Measurements from ENCODE around the gene AP4M1.
"Not testable (repeated sequence)": the region's sequence is repeated elsewhere in the genome, so short reads cannot be mapped to it uniquely, and the experiment has no call there.

Gene AP4M1

GRCh38 chr7:100132697-100133151 is 31.3 kb downstream of the AP4M1 start:
- TF ChIP-seq ZFX (IDR thresholded peaks at IDR 0.05; ENCODE audit: borderline replicate concordance) (no peak), CTCF (IDR thresholded peaks at IDR 0.05) (peak; percentile 96)
- no peak overlapping the region for H3K27ac ChIP-seq

GRCh38 chr7:100137851-100138760 is 36.7 kb downstream of the AP4M1 start:
- no peak overlapping the region for H3K27ac ChIP-seq
- no peak for TF ChIP-seq CTCF (IDR thresholded peaks at IDR 0.05)
- TF ChIP-seq ZFX (IDR thresholded peaks at IDR 0.05; ENCODE audit: borderline replicate concordance): no peak

- no peak for TF ChIP-seq ZFX (IDR thresholded peaks at IDR 0.05; ENCODE audit: borderline replicate concordance)
- TF ChIP-seq CTCF (IDR thresholded peaks at IDR 0.05): no peak
- H3K27ac ChIP-seq: no peak overlapping the region
Measured at GRCh38 chr7:100141555-100141949, 40.1 kb downstream of the AP4M1 start.

- TF ChIP-seq CTCF (IDR thresholded peaks at IDR 0.05): no peak
- TF ChIP-seq ZFX (IDR thresholded peaks at IDR 0.05; ENCODE audit: borderline replicate concordance): no peak
- H3K27ac ChIP-seq: no peak overlapping the region
Measured at GRCh38 chr7:100142461-100142860, 41.0 kb downstream of the AP4M1 start.

GRCh38 chr7:100146350-100146749 is 44.9 kb downstream of the AP4M1 start:
- not testable (repeated sequence) for H3K27ac ChIP-seq

GRCh38 chr7:100147278-100147677 is 45.8 kb downstream of the AP4M1 start:
- no peak overlapping the region for H3K27ac ChIP-seq
- no peak for TF ChIP-seq ZFX (IDR thresholded peaks at IDR 0.05; ENCODE audit: borderline replicate concordance)

- TF ChIP-seq CTCF (IDR thresholded peaks at IDR 0.05): no peak
- no peak for TF ChIP-seq ZFX (IDR thresholded peaks at IDR 0.05; ENCODE audit: borderline replicate concordance)
- H3K27ac ChIP-seq: peak overlapping the region; percentile 76
Measured at GRCh38 chr7:100148225-100148558, 46.7 kb downstream of the AP4M1 start.

GRCh38 chr7:100148559-100149328 is 47.3 kb downstream of the AP4M1 start, which contains the start of gene LAMTOR4:
Gene LAMTOR4 (plus strand): TSS chr7:100148918. CDS start chr7:100148973, 55 bp downstream.
- TF ChIP-seq CTCF (IDR thresholded peaks at IDR 0.05) (no peak), ZFX (IDR thresholded peaks at IDR 0.05; ENCODE audit: borderline replicate concordance) (no peak)
- peak within 1 kb of the TSS; percentile 76 for H3K27ac ChIP-seq
